IPS DF 4.7 (cell line): ENCODE results near the gene MLLT1.
"Not testable (repeated sequence)": the region's sequence is repeated elsewhere in the genome, so short reads cannot be mapped to it uniquely, and the experiment has no call there.

Source experiments
- DNase-seq: peaks from one replicate; pipeline ENCODE4 v3.0.0-alpha.2; 2013; ENCODE audit warnings: low spot score; ENCODE audit errors: extremely low read depth

The MLLT1 gene

GRCh38 chr19:6279931-6280591 lies at the start of gene MLLT1:
TSS of gene MLLT1 (minus strand) at chr19:6279975. CDS start at chr19:6279784, 191 bp downstream.
- DNase-seq, result peak; percentile 64

GRCh38 chr19:6326815-6327214 lies 47.0 kb upstream of the MLLT1 start:
- no peak for DNase-seq

GRCh38 chr19:6325614-6326013 lies 45.8 kb upstream of the MLLT1 start:
- no peak for DNase-seq

GRCh38 chr19:6324757-6325156 lies 45.0 kb upstream of the MLLT1 start:
- DNase-seq, result no peak

- no peak for DNase-seq
Measured at GRCh38 chr19:6322284-6322683, 42.5 kb upstream of the MLLT1 start.

- no peak for DNase-seq
Measured at GRCh38 chr19:6319376-6319775, 39.6 kb upstream of the MLLT1 start.

- no peak for DNase-seq
Measured at GRCh38 chr19:6318772-6319171, 39.0 kb upstream of the MLLT1 start.

GRCh38 chr19:6315646-6316045 lies 35.9 kb upstream of the MLLT1 start:
- DNase-seq, result not testable (repeated sequence)

GRCh38 chr19:6313398-6313969 lies 33.7 kb upstream of the MLLT1 start:
- no peak for DNase-seq

GRCh38 chr19:6312018-6312417 lies 32.2 kb upstream of the MLLT1 start:
- DNase-seq, result no peak

- DNase-seq, result no peak
Measured at GRCh38 chr19:6298413-6298812, 18.6 kb upstream of the MLLT1 start.

GRCh38 chr19:6297202-6297601 lies 17.4 kb upstream of the MLLT1 start:
- no peak for DNase-seq

GRCh38 chr19:6292006-6292405 lies 12.2 kb upstream of the MLLT1 start:
- DNase-seq, result no peak

GRCh38 chr19:6288737-6289136 lies 9.0 kb upstream of the MLLT1 start:
- DNase-seq, result no peak

GRCh38 chr19:6287269-6287885 lies 7.6 kb upstream of the MLLT1 start:
- DNase-seq, result no peak

GRCh38 chr19:6286676-6287075 lies 6.9 kb upstream of the MLLT1 start:
- no peak for DNase-seq

- not testable (repeated sequence) for DNase-seq
Measured at GRCh38 chr19:6282393-6282792, 2.6 kb upstream of the MLLT1 start.

GRCh38 chr19:6279620-6279930 lies 200 bp downstream of the MLLT1 start:
- no peak for DNase-seq

- no peak for DNase-seq
Measured at GRCh38 chr19:6278740-6279619, 795 bp downstream of the MLLT1 start.

GRCh38 chr19:6278051-6278450 lies 1.7 kb downstream of the MLLT1 start:
- DNase-seq, result no peak

GRCh38 chr19:6276447-6276846 lies 3.3 kb downstream of the MLLT1 start:
- no peak for DNase-seq

- no peak for DNase-seq
Measured at GRCh38 chr19:6275170-6275744, 4.5 kb downstream of the MLLT1 start.
